Memory B cell (primary cell): ENCODE measurements around the gene MAP2K3.

Experiments used
- ATAC-seq: fragments of 150-1000 bp; cut with Tn5 transposase; 2 replicates; pipeline ENCODE4 v1.10.0; 2021; ENCODE audit warnings: low read depth, mild to moderate bottlenecking, moderate library complexity
- DNase-seq, 2 donors: peaks; one replicate each; pipeline ENCODE4 v3.0.0; 2022; ENCODE audit warnings: low spot score in 2 of 2
- H3K27ac Mint-ChIP-seq: one replicate; pipeline ENCODE4 v1.8.0; 2022; ENCODE audit warnings: mild to moderate bottlenecking, moderate library complexity, mixed read lengths
- H3K27me3 Mint-ChIP-seq: one replicate; pipeline ENCODE4 v1.8.0; 2022; ENCODE audit warnings: mixed read lengths
- H3K36me3 Mint-ChIP-seq: one replicate; pipeline ENCODE4 v1.8.0; 2022; ENCODE audit warnings: mild to moderate bottlenecking, mixed read lengths
- H3K4me1 Mint-ChIP-seq: one replicate; pipeline ENCODE4 v1.8.0; 2022; ENCODE audit warnings: mixed read lengths
- H3K4me3 Mint-ChIP-seq: one replicate; pipeline ENCODE4 v1.8.0; 2022; ENCODE audit warnings: mild to moderate bottlenecking, moderate library complexity, mixed read lengths
- H3K9me3 Mint-ChIP-seq: one replicate; pipeline ENCODE4 v1.8.0; 2022; ENCODE audit warnings: mixed read lengths

Gene MAP2K3

GRCh38 chr17:21283482-21284318 is 811 bp upstream of the MAP2K3 start:
- H3K9me3 Mint-ChIP-seq: no peaks in the 10 kb centered on the region
- peak overlapping the region; percentile 98 for H3K27ac Mint-ChIP-seq
- DNase-seq (peak in 1 of 2 donors; percentile 49), ATAC-seq (peak; percentile 2)
- peaks cover 4% of the 10 kb centered on the region for H3K36me3 Mint-ChIP-seq
- peak overlapping the region; percentile 97 for H3K4me3 Mint-ChIP-seq
- H3K27me3 Mint-ChIP-seq: no peaks in the 10 kb centered on the region
- peaks cover 66% of the 10 kb centered on the region for H3K4me1 Mint-ChIP-seq

GRCh38 chr17:21285164-21286065 is 904 bp downstream of the MAP2K3 start:
- DNase-seq (no peak), ATAC-seq (no peak)
- peaks cover 4% of the 10 kb centered on the region for H3K36me3 Mint-ChIP-seq
- H3K9me3 Mint-ChIP-seq: no peaks in the 10 kb centered on the region
- peak overlapping the region; percentile 97 for H3K4me3 Mint-ChIP-seq
- H3K27ac Mint-ChIP-seq: peak overlapping the region; percentile 98
- peaks cover 56% of the 10 kb centered on the region for H3K4me1 Mint-ChIP-seq
- H3K27me3 Mint-ChIP-seq: no peaks in the 10 kb centered on the region

- Mint-ChIP-seq H3K4me1 (peaks cover 54% of the 10 kb centered on the region), H3K36me3 (peaks cover 7% of the 10 kb centered on the region), H3K4me3 (peak overlapping the region; percentile 97), H3K27ac (peak overlapping the region; percentile 98), H3K9me3 (no peaks in the 10 kb centered on the region), H3K27me3 (no peaks in the 10 kb centered on the region)
- ATAC-seq: no peak
- DNase-seq: no peak
Measured at GRCh38 chr17:21286066-21286770, 1.7 kb downstream of the MAP2K3 start.

- H3K27me3 Mint-ChIP-seq: no peaks in the 10 kb centered on the region
- H3K9me3 Mint-ChIP-seq: no peaks in the 10 kb centered on the region
- no peak for DNase-seq
- peak overlapping the region; percentile 98 for H3K27ac Mint-ChIP-seq
- ATAC-seq: no peak
- peaks cover 7% of the 10 kb centered on the region for H3K36me3 Mint-ChIP-seq
- peaks cover 50% of the 10 kb centered on the region for H3K4me1 Mint-ChIP-seq
- H3K4me3 Mint-ChIP-seq: peak overlapping the region; percentile 97
Measured at GRCh38 chr17:21286909-21287702, 2.6 kb downstream of the MAP2K3 start.

GRCh38 chr17:21287703-21288449 is 3.4 kb downstream of the MAP2K3 start:
- no peaks in the 10 kb centered on the region for H3K27me3 Mint-ChIP-seq
- H3K9me3 Mint-ChIP-seq: no peaks in the 10 kb centered on the region
- H3K27ac Mint-ChIP-seq: peak overlapping the region; percentile 98
- peaks cover 11% of the 10 kb centered on the region for H3K36me3 Mint-ChIP-seq
- ATAC-seq: peak; percentile 69
- peaks cover 47% of the 10 kb centered on the region for H3K4me1 Mint-ChIP-seq
- peak overlapping the region; percentile 97 for H3K4me3 Mint-ChIP-seq
- peak; percentile 87 to 88 for DNase-seq

- peaks cover 11% of the 10 kb centered on the region for H3K36me3 Mint-ChIP-seq
- peaks cover 45% of the 10 kb centered on the region for H3K4me1 Mint-ChIP-seq
- H3K9me3 Mint-ChIP-seq: no peaks in the 10 kb centered on the region
- ATAC-seq (peak; percentile 13), DNase-seq (peak in 1 of 2 donors; percentile 29)
- peak overlapping the region; percentile 97 for H3K4me3 Mint-ChIP-seq
- H3K27me3 Mint-ChIP-seq: no peaks in the 10 kb centered on the region
- peak overlapping the region; percentile 98 for H3K27ac Mint-ChIP-seq
Measured at GRCh38 chr17:21288571-21289017, 4.1 kb downstream of the MAP2K3 start.

GRCh38 chr17:21289175-21289901 is 4.8 kb downstream of the MAP2K3 start:
- no peaks in the 10 kb centered on the region for H3K27me3 Mint-ChIP-seq
- peak overlapping the region; percentile 97 for H3K4me3 Mint-ChIP-seq
- peaks cover 11% of the 10 kb centered on the region for H3K36me3 Mint-ChIP-seq
- peak overlapping the region; percentile 98 for H3K27ac Mint-ChIP-seq
- DNase-seq (no peak), ATAC-seq (no peak)
- no peaks in the 10 kb centered on the region for H3K9me3 Mint-ChIP-seq
- H3K4me1 Mint-ChIP-seq: peaks cover 49% of the 10 kb centered on the region

GRCh38 chr17:21289902-21290571 is 5.5 kb downstream of the MAP2K3 start:
- no peak for ATAC-seq
- Mint-ChIP-seq H3K4me1 (peaks cover 56% of the 10 kb centered on the region), H3K36me3 (peaks cover 11% of the 10 kb centered on the region), H3K27me3 (no peaks in the 10 kb centered on the region), H3K4me3 (no peak overlapping the region), H3K9me3 (no peaks in the 10 kb centered on the region), H3K27ac (peak overlapping the region; percentile 98)
- no peak for DNase-seq

- DNase-seq: no peak
- H3K9me3 Mint-ChIP-seq: no peaks in the 10 kb centered on the region
- no peak overlapping the region for H3K4me3 Mint-ChIP-seq
- peaks cover 49% of the 10 kb centered on the region for H3K4me1 Mint-ChIP-seq
- H3K27ac Mint-ChIP-seq: no peak overlapping the region
- peaks cover 9% of the 10 kb centered on the region for H3K36me3 Mint-ChIP-seq
- H3K27me3 Mint-ChIP-seq: no peaks in the 10 kb centered on the region
- ATAC-seq: no peak
Measured at GRCh38 chr17:21291357-21291756, 6.8 kb downstream of the MAP2K3 start.

- H3K4me1 Mint-ChIP-seq: peaks cover 45% of the 10 kb centered on the region
- H3K9me3 Mint-ChIP-seq: no peaks in the 10 kb centered on the region
- H3K27ac Mint-ChIP-seq: no peak overlapping the region
- ATAC-seq (no peak), DNase-seq (no peak)
- H3K4me3 Mint-ChIP-seq: no peak overlapping the region
- no peaks in the 10 kb centered on the region for H3K27me3 Mint-ChIP-seq
- H3K36me3 Mint-ChIP-seq: peaks cover 9% of the 10 kb centered on the region
Measured at GRCh38 chr17:21291862-21292261, 7.4 kb downstream of the MAP2K3 start.

- Mint-ChIP-seq H3K9me3 (no peaks in the 10 kb centered on the region), H3K27ac (peak overlapping the region; percentile 73), H3K36me3 (peaks cover 9% of the 10 kb centered on the region), H3K27me3 (no peaks in the 10 kb centered on the region), H3K4me1 (peaks cover 34% of the 10 kb centered on the region), H3K4me3 (no peak overlapping the region)
- ATAC-seq: no peak
- no peak for DNase-seq
Measured at GRCh38 chr17:21292867-21293830, 8.6 kb downstream of the MAP2K3 start.
